Spleen (tissue), 11 donors: ENCODE data around the gene CEP63. TPM values are rescaled to one million over a fixed set of nuclear protein-coding genes. Genes with fewer than 3 reads are reported as not detected.
"Not testable (repeated sequence)": the region's sequence is repeated elsewhere in the genome, so short reads cannot be mapped to it uniquely, and the experiment has no call there.

Experiments
- DNase-seq: peaks from one replicate; pipeline ENCODE4 v3.0.0-alpha.2; 2020
- H3K27ac ChIP-seq, 8 donors: fragments of 200-600 bp; sonication (generic) in 7 of 8; 1 replicate in 4 of 8; 2 replicates in 4 of 8; pipeline versions ENCODE4 v1.5.0 to v1.8.0; 2016 to 2021; ENCODE audit warnings: inconsistent platforms in 4 of 8, mild to moderate bottlenecking in 4 of 8, moderate library complexity in 1 of 8
- H3K27me3 ChIP-seq, 7 donors: fragments of 200-600 bp; sonication (generic) in 6 of 7; replicated peaks in 1 of 7; 1 replicate in 4 of 7; 2 replicates in 3 of 7; pipeline versions ENCODE4 v1.5.0 to v1.8.0; 2016 to 2021; ENCODE audit warnings: inconsistent platforms in 3 of 7, mild to moderate bottlenecking in 1 of 7
- H3K36me3 ChIP-seq, 6 donors: fragments of 200-600 bp; sonication (generic) in 5 of 6; 1 replicate in 4 of 6; 2 replicates in 2 of 6; pipeline versions ENCODE4 v1.5.0 to v1.8.0; 2016 to 2021; ENCODE audit warnings: inconsistent platforms in 2 of 6
- H3K4me1 ChIP-seq, 6 donors: fragments of 200-600 bp; sonication (generic) in 5 of 6; 1 replicate in 3 of 6; 2 replicates in 3 of 6; pipeline versions ENCODE4 v1.5.0 to v1.8.0; 2016 to 2021; ENCODE audit warnings: inconsistent platforms in 3 of 6
- H3K4me3 ChIP-seq, 8 donors: fragments of 200-600 bp; sonication (generic) in 7 of 8; 1 replicate in 4 of 8; 2 replicates in 4 of 8; pipeline versions ENCODE4 v1.5.0 to v1.8.0; 2016 to 2021; ENCODE audit warnings: inconsistent platforms in 4 of 8, mild to moderate bottlenecking in 4 of 8, moderate library complexity in 2 of 8
- H3K9me3 ChIP-seq, 8 donors: fragments of 200-600 bp; sonication (generic) in 7 of 8; 1 replicate in 4 of 8; 2 replicates in 4 of 8; pipeline versions ENCODE4 v1.5.0 to v1.8.0; 2016 to 2021; ENCODE audit warnings: inconsistent platforms in 4 of 8
- CTCF ChIP-seq, 11 experiments: fragments of 200-600 bp in 7 of 11; fragments of 450-650 bp in 4 of 11; sonication (generic) in 4 of 11; IDR thresholded peaks in 8 of 11; conservative IDR thresholded peaks in 3 of 11; 1 replicate in 7 of 11; 2 replicates in 4 of 11; pipeline versions ENCODE4 v1.4.0 to v1.8.0; 2016 to 2021; ENCODE audit warnings: antibody characterized with exemption in 11 of 11, inconsistent platforms in 4 of 11, mild to moderate bottlenecking in 1 of 11
- POLR2A ChIP-seq, 3 donors: fragments of 450-650 bp; IDR thresholded peaks; one replicate each; pipeline ENCODE4 v1.5.1; 2017; ENCODE audit warnings: antibody characterized with exemption in 3 of 3, mild to moderate bottlenecking in 1 of 3
- POLR2AphosphoS5 ChIP-seq, 3 donors: sonication (generic); formaldehyde crosslinking; IDR thresholded peaks; one replicate each; pipeline ENCODE4 v1.5.1; 2017; ENCODE audit warnings: antibody characterized with exemption in 3 of 3
- WGBS, 5 donors: extraction: QIAGEN DNeasy Blood & Tissue Kit in 3 of 5; methylation state at CpG; one replicate each; pipeline versions ENCODE4 v1.1.5 to v1.1.7; 2013 to 2018; 5-methylcytosine and 5-hydroxymethylcytosine counted together
- intact Hi-C: fragments of 100-400 bp; cut with DNase I; formaldehyde crosslinking; loops from one replicate; pipeline ENCODE4 v1.15.0; 2023; ENCODE audit warnings: low total_unique reads
- polyA plus RNA-seq, 3 donors: library from polyadenylated mRNA; stranded (reverse); fragments of 200-250 nt; gene quantifications; one replicate each; pipeline ENCODE4 v1.2.1, GENCODE V29; 2013
- total RNA-seq, 7 donors: library from RNA; depleted of rRNA in 3 of 7; stranded (reverse); fragments of >200 nt in 3 of 7; fragmentation: NEBNext Ultra II Directional in 4 of 7; extraction: Animal tissue kit (Norgen Biotek cat#: 25700) in 4 of 7; gene quantifications; one replicate each; pipeline versions ENCODE4 v1.1.0 to v1.2.1, GENCODE V29; 2016 to 2021
- donor health status: healthy with polysubstance abuse.
- donor health status: DM: no; HTN: no; CAD: no; lungs with moderate emphysema.
- donor health status: DM: no; HTN: no; CAD: no.
- donor health status: Bipolar disorder and iron deficiency.
- donor health status: healthy.
- donor health status: DM: no; HTN: no; CAD: no.
- donor health status: DM: yes; HTN: yes; CAD: no.

The CEP63 gene
- total and polyA plus RNA-seq, 10 donors = 13.4 to 37.0 (median 28.1) TPM

GRCh38 chr3:134594331-134594741, 108.5 kb downstream of the CEP63 start:
- intact Hi-C loops = no loop called here
- H3K9me3 ChIP-seq = no peaks in the 10 kb centered on the region
- TF ChIP-seq CTCF (IDR thresholded peaks at IDR 0.05 in 8 of 11, conservative IDR thresholded peaks at IDR 0.05 in 3 of 11) (no peak), POLR2A (IDR thresholded peaks at IDR 0.05) (no peak), POLR2AphosphoS5 (IDR thresholded peaks at IDR 0.05) (no peak)
- H3K36me3 ChIP-seq = no peaks in the 10 kb centered on the region
- 74 to 86% (median 80%) methylated on average over 8 of the region's 8 CpGs for WGBS, 5 donors
- peak overlapping the region in 1 of 8 donors; percentile 50 for H3K4me3 ChIP-seq
- peaks cover 0 to 21% (median 0%) of the 10 kb centered on the region in 6 donors for H3K4me1 ChIP-seq
- H3K27me3 ChIP-seq = no peaks in the 10 kb centered on the region
- peak overlapping the region in 7 of 8 donors; percentile 12 to 83 (median 63) for H3K27ac ChIP-seq
- DNase-seq = no peak

GRCh38 chr3:134594986-134595385, 109.1 kb downstream of the CEP63 start:
- intact Hi-C loops = loop anchor here (5.0 kb wide), 1 partner anchor 1297 kb away; no protein-coding TSS in a partner anchor
- H3K27ac ChIP-seq = peak overlapping the region in 7 of 8 donors; percentile 12 to 83 (median 63)
- WGBS, 5 donors = 43 to 73% (median 53%) methylated on average over 3 of the region's 3 CpGs

GRCh38 chr3:134597390-134597970, 111.6 kb downstream of the CEP63 start:
- H3K27ac ChIP-seq = peak overlapping the region in 6 of 8 donors; percentile 11 to 83 (median 52)
- TF ChIP-seq POLR2A (IDR thresholded peaks at IDR 0.05) (no peak), CTCF (IDR thresholded peaks at IDR 0.05 in 8 of 11, conservative IDR thresholded peaks at IDR 0.05 in 3 of 11) (no peak), POLR2AphosphoS5 (IDR thresholded peaks at IDR 0.05) (no peak)
- DNase-seq = no peak
- 36 to 80% (median 51%) methylated on average over 1 to 2 of the region's 2 CpGs for WGBS, 5 donors
- H3K36me3 ChIP-seq = no peaks in the 10 kb centered on the region
- peak overlapping the region in 1 of 8 donors; percentile 51 for H3K4me3 ChIP-seq
- intact Hi-C loops = loop anchor here (5.0 kb wide), 1 partner anchor 1295 kb away; no protein-coding TSS in a partner anchor
- H3K27me3 ChIP-seq = peaks cover 0 to 16% (median 0%) of the 10 kb centered on the region in 7 donors
- H3K4me1 ChIP-seq = peaks cover 0 to 42% (median 9%) of the 10 kb centered on the region in 6 donors
- no peaks in the 10 kb centered on the region for H3K9me3 ChIP-seq

More at GRCh38 chr3:134594986-134595385, 109.1 kb downstream of the CEP63 start:
- DNase-seq, H3K36me3 ChIP-seq, H3K9me3 ChIP-seq, H3K27me3 ChIP-seq: not testable (repeated sequence)
- peak overlapping the region in 1 of 8 donors; percentile 50 for H3K4me3 ChIP-seq
- H3K4me1 ChIP-seq = peaks cover 0 to 24% (median 0%) of the 10 kb centered on the region in 6 donors

GRCh38 chr3:134598763-134599545, 113.1 kb downstream of the CEP63 start:
- intact Hi-C loops = loop anchor here (5.0 kb wide), 1 partner anchor 1293 kb away; no protein-coding TSS in a partner anchor
- H3K4me1 ChIP-seq = peaks cover 0 to 51% (median 9%) of the 10 kb centered on the region in 6 donors
- peaks cover 0 to 16% (median 0%) of the 10 kb centered on the region in 7 donors for H3K27me3 ChIP-seq
- no peak for TF ChIP-seq POLR2A (IDR thresholded peaks at IDR 0.05)
- TF ChIP-seq CTCF (IDR thresholded peaks at IDR 0.05 in 8 of 11, conservative IDR thresholded peaks at IDR 0.05 in 3 of 11) = no peak
- TF ChIP-seq POLR2AphosphoS5 (IDR thresholded peaks at IDR 0.05) = no peak
- peak overlapping the region in 1 of 8 donors; percentile 51 for H3K4me3 ChIP-seq
- H3K9me3 ChIP-seq = no peaks in the 10 kb centered on the region
- H3K36me3 ChIP-seq = no peaks in the 10 kb centered on the region
- H3K27ac ChIP-seq = peak overlapping the region in 7 of 8 donors; percentile 7 to 83 (median 43)
- 52 to 76% (median 67%) methylated on average over 10 of the region's 10 CpGs for WGBS, 5 donors
- DNase-seq = no peak
